Suppressor macrophage (primary cell): ENCODE results near the gene MYMX.
A peak's percentile ranks its signal among the peaks of the same experiment; 100 is the strongest.
"Not testable (repeated sequence)": the region's sequence is repeated elsewhere in the genome, so short reads cannot be mapped to it uniquely, and the experiment has no call there.

ENCODE experiments used
- DNase-seq, 4 experiments: peaks; one replicate each; pipeline ENCODE4 v3.0.0-alpha.2; 2020 to 2022

The MYMX gene

GRCh38 chr6:44188819-44189218 is 27.9 kb upstream of the MYMX start:
- no peak for DNase-seq

- no peak for DNase-seq
Observed at GRCh38 chr6:44189257-44189656, 27.5 kb upstream of the MYMX start.

GRCh38 chr6:44190715-44191114 is 26.0 kb upstream of the MYMX start:
- no peak for DNase-seq

GRCh38 chr6:44192428-44193041 is 24.2 kb upstream of the MYMX start:
- DNase-seq = no peak

GRCh38 chr6:44193307-44193910 is 23.3 kb upstream of the MYMX start:
- no peak for DNase-seq

GRCh38 chr6:44194326-44194725 is 22.4 kb upstream of the MYMX start:
- DNase-seq = no peak

- DNase-seq = not testable (repeated sequence)
Observed at GRCh38 chr6:44196351-44196750, 20.4 kb upstream of the MYMX start.

DNA sequence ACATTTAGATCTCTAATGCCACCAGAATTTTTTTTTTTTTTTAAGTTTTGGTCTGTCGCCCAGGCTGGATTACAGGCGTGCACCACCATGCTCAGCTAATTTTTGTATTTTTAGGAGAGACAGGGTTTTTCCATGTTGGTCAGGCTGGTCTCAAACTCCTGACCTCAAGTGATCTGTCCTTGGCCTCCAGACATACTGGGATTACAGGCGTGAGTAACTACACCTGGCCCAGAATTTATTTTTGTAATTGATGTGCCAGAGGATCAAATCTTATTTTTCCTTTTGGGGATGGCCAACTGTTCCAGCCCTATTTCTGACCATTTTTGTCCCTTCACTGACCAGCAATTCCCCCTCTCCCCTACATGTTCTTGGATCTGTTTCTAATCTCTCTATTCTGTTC is 18.0 kb upstream of the MYMX start:
- no peak for DNase-seq

- DNase-seq = no peak
Observed at GRCh38 chr6:44199883-44200282, 16.8 kb upstream of the MYMX start.

DNA sequence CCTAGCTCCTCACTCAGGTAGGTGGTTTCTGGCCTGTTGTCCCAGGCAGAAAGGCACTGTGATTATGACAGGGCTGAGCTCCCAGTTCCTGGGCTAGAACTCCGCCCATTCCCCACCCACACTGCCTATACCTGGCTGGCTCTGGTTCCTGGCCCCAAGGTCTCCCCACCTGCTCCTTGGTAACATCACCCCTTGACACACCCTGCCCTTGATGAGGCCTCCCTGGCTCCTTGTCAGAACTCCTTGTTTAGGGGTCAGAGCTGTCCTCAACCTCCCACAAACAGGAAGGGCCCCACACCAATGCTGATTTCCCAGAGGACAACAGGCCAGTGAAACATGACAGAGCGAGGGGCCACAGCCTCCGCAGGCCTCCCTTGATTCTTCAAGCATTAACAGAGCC is 15.5 kb upstream of the MYMX start:
- DNase-seq = no peak

DNA sequence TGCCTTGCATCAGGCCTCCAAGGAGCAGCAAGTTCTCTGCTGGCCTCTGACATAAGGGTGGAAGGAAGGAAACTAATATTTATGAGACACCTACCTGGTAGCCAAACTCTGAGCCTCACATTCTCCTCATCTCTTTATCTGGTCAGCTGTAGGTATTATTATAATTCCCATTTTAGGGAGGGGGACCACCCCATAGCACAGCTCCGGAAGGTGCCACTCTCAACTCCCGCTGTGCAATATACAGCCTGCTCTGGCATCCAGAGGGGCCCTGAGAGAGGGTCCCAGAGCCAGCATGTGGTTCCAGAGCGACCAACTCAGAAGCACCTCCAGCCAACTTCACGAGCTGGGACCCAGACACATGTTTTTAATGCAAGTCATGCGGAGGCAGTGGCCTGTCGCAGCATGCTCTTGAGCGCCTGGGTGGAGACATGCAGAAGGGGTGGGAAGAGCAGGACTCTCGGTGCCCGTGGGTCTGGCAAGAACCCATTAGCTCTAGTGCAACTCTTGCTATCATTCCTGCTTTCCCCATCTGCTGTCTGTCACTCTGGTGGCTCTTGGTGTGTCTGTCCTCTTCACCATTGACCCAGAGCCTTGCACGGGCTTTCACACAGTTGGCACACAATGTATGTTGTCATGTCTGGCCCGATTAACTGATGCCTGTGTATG is 15.0 kb upstream of the MYMX start:
- no peak for DNase-seq

DNA sequence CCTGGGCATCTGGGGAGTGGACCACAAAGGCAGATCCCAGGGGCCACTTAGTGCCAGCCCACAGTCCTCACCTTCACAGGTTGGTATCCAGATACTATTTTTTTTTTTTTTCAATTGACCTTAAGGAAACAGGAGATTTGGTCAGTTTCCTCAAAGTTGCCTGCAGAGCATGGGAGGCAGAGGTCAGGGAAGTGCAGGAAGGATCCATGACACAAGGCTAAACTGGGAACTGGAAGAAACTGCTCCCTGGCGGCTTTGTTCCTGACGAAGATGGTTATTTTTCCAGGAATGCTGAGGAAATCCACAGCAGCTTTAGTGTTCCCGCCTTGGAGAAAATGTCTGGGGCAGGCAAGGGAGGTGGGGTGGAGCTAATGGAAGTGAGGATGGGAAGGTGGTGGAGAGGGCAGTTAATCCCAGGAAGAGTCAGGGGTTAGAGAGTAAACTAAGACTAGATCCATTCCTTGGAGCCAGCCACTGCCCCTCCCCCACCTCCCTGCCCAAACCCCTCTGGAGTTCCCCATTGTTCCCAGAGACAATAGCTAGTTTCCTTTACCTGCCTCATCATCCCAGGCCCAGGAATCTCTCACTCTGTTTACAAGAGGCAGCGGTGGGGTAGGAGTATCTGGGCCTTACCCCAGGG is 14.3 kb upstream of the MYMX start:
- DNase-seq = no peak

GRCh38 chr6:44202972-44203750 is 13.6 kb upstream of the MYMX start:
- DNase-seq = no peak

DNA sequence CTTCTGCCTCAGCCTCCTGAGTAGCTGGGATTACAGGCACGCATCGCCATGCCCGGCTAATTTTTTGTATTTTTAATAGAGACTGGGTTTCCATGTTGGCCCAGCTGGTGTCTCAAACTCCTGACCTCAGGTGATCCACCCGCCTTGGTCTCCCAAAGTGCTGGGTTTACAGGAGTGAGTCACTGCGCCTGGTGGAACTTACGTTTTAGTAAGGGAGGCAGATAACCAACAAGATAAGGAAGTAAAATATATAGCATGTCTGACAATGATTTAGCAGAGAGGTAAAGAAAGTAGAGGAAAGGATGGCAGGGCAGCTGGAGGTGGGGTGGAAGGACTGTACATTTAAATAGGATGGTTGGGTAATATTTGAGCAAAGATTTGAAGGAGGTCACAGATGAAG is 12.8 kb upstream of the MYMX start:
- no peak for DNase-seq

DNA sequence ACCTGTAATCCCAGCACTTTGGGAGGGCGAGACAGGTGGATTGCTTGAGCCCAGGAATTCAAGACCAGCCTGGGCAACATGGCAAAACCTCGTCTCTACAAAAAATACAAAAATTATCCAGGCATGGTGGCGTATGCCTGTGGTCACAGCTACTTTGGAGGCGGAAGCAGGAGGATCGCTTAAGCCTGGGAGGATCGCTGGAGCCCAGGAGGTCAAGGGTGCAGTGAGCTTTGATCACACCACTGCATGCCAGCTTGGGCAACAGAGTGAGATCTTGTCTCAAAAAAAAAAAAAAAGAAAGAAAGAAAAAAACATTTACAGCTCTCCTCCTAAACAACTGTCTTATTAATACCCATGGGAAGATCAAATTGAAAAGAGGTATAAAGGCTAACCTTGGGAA is 8.8 kb upstream of the MYMX start:
- DNase-seq = no peak

GRCh38 chr6:44211284-44211683 is 5.4 kb upstream of the MYMX start:
- DNase-seq = peak in 2 of 4 experiments; percentile 51 to 53

GRCh38 chr6:44214307-44214706 is 2.4 kb upstream of the MYMX start:
- no peak for DNase-seq

DNA sequence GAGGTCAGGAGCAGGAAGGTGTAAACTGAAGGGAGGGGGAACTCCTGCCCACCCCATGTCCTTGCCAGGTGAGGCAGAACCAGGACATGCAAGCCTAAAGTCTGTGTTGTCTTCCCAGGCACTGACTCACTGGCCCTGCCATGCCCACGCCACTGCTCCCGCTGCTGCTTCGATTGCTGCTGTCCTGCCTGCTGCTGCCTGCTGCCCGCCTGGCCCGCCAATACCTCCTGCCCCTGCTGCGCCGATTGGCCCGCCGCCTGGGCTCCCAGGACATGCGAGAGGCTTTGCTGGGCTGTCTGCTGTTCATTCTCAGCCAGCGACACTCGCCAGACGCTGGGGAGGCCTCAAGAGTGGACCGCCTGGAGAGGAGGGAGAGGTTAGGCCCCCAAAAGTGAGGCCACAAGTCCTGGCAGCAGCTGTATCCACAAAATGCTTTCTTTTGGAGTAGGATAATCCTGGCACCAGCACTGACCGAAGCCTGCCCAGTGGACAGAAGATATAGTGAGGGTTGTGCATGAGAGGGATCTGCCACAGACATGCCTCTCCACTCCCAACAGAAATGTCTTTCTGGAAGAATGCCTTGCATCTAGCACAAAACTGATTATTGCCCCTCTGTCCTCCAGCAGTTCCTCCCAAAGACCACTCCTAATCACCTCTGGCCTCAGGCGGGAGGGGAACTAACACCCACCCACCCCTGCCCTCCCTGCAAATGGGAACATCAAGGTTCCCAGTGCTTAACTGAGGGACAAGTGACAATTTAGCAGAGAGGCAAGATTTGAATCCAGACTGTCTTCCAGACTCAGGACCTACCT is 812 bp downstream of the MYMX start:
- no peak for DNase-seq

GRCh38 chr6:44219053-44219814 is 2.5 kb downstream of the MYMX start:
- peak; percentile 59 to 83 (median 72) for DNase-seq

- no peak for DNase-seq
Observed at GRCh38 chr6:44219815-44220784, 3.4 kb downstream of the MYMX start.
